Thymus (tissue), 11 donors: ENCODE results near the gene BMP2K. TPM values are rescaled to one million over a fixed set of nuclear protein-coding genes. Genes with fewer than 3 reads are reported as not detected.
"Not testable (repeated sequence)": the region's sequence is repeated elsewhere in the genome, so short reads cannot be mapped to it uniquely, and the experiment has no call there.

Source experiments
- DNase-seq, 9 donors: peaks; one replicate each; pipeline ENCODE4 v3.0.0-alpha.2; 2013; ENCODE audit warnings: low spot score in 9 of 9, low read depth in 6 of 9, missing footprints in 1 of 9
- H3K27ac ChIP-seq, 2 donors: one replicate each; pipeline ENCODE4 v1.5.1; 2013; ENCODE audit warnings: control low read depth in 1 of 2, low read depth in 1 of 2, low read length in 1 of 2, mild to moderate bottlenecking in 1 of 2, moderate library complexity in 1 of 2
- H3K27me3 ChIP-seq, 2 donors: one replicate each; pipeline ENCODE4 v1.5.1; 2013; ENCODE audit warnings: low read length in 1 of 2; ENCODE audit not compliant: control insufficient read depth in 2 of 2, insufficient read depth in 1 of 2
- H3K36me3 ChIP-seq, 2 donors: one replicate each; pipeline ENCODE4 v1.5.1; 2013; ENCODE audit warnings: low read length in 1 of 2, mild to moderate bottlenecking in 1 of 2, moderate library complexity in 1 of 2; ENCODE audit not compliant: control insufficient read depth in 2 of 2, insufficient read depth in 2 of 2
- H3K4me1 ChIP-seq, 2 donors: one replicate each; pipeline ENCODE4 v1.5.1; 2013; ENCODE audit warnings: low read length in 2 of 2; ENCODE audit not compliant: control insufficient read depth in 2 of 2, insufficient read depth in 2 of 2
- H3K4me3 ChIP-seq, 2 donors: one replicate each; pipeline ENCODE4 v1.5.1; 2013; ENCODE audit warnings: low read length in 2 of 2, control low read depth in 1 of 2, mild to moderate bottlenecking in 1 of 2
- H3K9me3 ChIP-seq, 2 donors: one replicate each; pipeline ENCODE4 v1.5.1; 2013; ENCODE audit warnings: low read length in 1 of 2, mild to moderate bottlenecking in 1 of 2; ENCODE audit not compliant: control insufficient read depth in 2 of 2, insufficient read depth in 1 of 2
- WGBS: extraction: QIAGEN DNeasy Blood & Tissue Kit; methylation state at CpG from one replicate; pipeline ENCODE4 v1.1.7; 2013; 5-methylcytosine and 5-hydroxymethylcytosine counted together
- polyA plus RNA-seq: library from polyadenylated mRNA; stranded (reverse); fragments of 200-250 nt; gene quantifications from one replicate; pipeline ENCODE4 v1.2.3, GENCODE V29; 2013
- total RNA-seq: library from RNA; stranded (reverse); fragments of 120-200 nt; gene quantifications from one replicate; pipeline ENCODE4 v1.2.4, GENCODE V29; 2013
- donor health status: healthy.

Gene BMP2K
- total and polyA plus RNA-seq, 2 donors = 34.3 to 36.5 TPM

GRCh38 chr4:78885598-78885997, 109.4 kb downstream of the BMP2K start:
- Histone ChIP-seq H3K4me1 (no peaks in the 10 kb centered on the region), H3K4me3 (no peak overlapping the region), H3K27me3 (no peaks in the 10 kb centered on the region), H3K27ac (no peak overlapping the region), H3K36me3 (peaks cover 0 to 5% of the 10 kb centered on the region in 2 donors), H3K9me3 (no peaks in the 10 kb centered on the region)
- no peak for DNase-seq

DNA sequence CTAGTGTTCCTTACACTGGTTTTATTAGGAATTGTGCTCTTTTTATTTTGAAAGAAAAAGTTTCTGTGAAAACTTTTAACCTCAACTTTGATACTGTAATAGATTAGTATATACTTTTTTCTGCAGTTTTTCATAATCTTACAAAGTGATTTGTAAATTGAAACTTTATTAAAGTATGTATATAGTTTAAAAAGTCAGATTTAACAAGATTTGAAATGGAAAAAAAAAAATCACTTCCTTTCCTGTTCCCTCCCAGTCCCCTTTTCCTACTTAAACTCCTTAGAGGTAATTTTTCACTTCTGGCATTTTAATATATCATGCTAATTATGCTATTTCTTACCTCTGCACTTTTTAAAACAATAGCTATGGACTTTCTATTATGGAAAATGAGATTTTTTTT, 113.8 kb downstream of the BMP2K start:
- H3K36me3 ChIP-seq = peaks cover 0 to 18% of the 10 kb centered on the region in 2 donors
- H3K4me3 ChIP-seq = no peak overlapping the region
- DNase-seq = no peak
- no peaks in the 10 kb centered on the region for H3K4me1 ChIP-seq
- H3K27ac ChIP-seq = no peak overlapping the region
- no peaks in the 10 kb centered on the region for H3K27me3 ChIP-seq
- H3K9me3 ChIP-seq = no peaks in the 10 kb centered on the region

- DNase-seq = no peak
- no peaks in the 10 kb centered on the region for H3K27me3 ChIP-seq
- H3K4me3 ChIP-seq = no peak overlapping the region
- H3K36me3 ChIP-seq = peaks cover 0 to 10% of the 10 kb centered on the region in 2 donors
- H3K9me3 ChIP-seq = no peaks in the 10 kb centered on the region
- no peaks in the 10 kb centered on the region for H3K4me1 ChIP-seq
- H3K27ac ChIP-seq = no peak overlapping the region
These were observed 123.2 kb downstream of the BMP2K start for GRCh38 chr4:78899302-78899701.

DNA sequence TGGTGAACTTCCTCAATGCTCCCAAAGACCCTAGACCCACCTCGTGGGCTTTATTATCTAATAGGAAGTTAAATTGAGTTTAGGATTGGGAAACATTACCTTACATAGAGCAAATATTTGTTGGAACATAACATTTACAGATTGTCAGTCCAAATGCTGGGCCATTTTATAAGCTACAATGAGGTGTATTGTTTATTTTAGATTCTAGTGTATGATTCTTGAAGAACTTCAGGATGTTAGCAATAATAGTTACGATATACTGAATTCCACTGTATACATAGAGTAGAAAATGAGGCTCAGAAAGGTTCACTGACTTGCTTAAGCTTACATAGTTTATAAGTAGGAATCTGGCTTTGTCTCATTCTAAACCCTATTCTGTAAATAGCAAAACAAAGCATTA, 125.7 kb downstream of the BMP2K start:
- no peaks in the 10 kb centered on the region for H3K27me3 ChIP-seq
- WGBS = 97% methylated on average over 2 of the region's 2 CpGs

DNA sequence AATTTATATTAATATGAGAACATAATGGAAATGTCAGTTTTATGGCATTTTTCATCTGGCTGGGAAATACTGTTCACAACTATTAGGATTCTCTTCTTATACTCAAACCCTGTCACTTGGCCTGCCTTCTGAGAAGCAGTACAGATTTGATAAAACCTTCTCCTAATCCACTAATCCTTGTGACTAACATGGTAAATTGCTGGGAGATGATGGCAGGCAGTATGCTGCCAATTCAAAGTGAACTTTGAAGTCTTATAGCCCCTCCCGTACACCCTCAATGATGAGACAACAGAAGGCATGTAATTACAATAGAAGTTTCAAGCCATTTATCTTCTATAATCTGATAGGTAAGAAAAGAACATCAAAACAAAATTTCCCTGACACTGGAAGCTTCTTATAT, 126.1 kb downstream of the BMP2K start:
- H3K4me1 ChIP-seq = no peaks in the 10 kb centered on the region
- no peaks in the 10 kb centered on the region for H3K9me3 ChIP-seq
- no peaks in the 10 kb centered on the region for H3K36me3 ChIP-seq
- H3K27me3 ChIP-seq = no peaks in the 10 kb centered on the region
- no peak overlapping the region for H3K27ac ChIP-seq
- WGBS = 99% methylated on average over 1 of the region's 1 CpG
- DNase-seq = no peak
- H3K4me3 ChIP-seq = no peak overlapping the region

More for the DNA sequence above, 125.7 kb downstream of the BMP2K start:
- H3K4me1 ChIP-seq = no peaks in the 10 kb centered on the region
- no peaks in the 10 kb centered on the region for H3K36me3 ChIP-seq
- no peaks in the 10 kb centered on the region for H3K9me3 ChIP-seq
- no peak overlapping the region for H3K4me3 ChIP-seq
- no peak for DNase-seq
- no peak overlapping the region for H3K27ac ChIP-seq

- no peak for DNase-seq
- Histone ChIP-seq H3K4me3 (no peak overlapping the region), H3K4me1 (no peaks in the 10 kb centered on the region), H3K27ac (no peak overlapping the region), H3K27me3 (no peaks in the 10 kb centered on the region), H3K36me3 (peaks cover 0 to 4% of the 10 kb centered on the region in 2 donors), H3K9me3 (no peaks in the 10 kb centered on the region)
- 100% methylated on average over 1 of the region's 1 CpG for WGBS
These were observed 128.0 kb downstream of the BMP2K start for GRCh38 chr4:78904143-78904542.

DNA sequence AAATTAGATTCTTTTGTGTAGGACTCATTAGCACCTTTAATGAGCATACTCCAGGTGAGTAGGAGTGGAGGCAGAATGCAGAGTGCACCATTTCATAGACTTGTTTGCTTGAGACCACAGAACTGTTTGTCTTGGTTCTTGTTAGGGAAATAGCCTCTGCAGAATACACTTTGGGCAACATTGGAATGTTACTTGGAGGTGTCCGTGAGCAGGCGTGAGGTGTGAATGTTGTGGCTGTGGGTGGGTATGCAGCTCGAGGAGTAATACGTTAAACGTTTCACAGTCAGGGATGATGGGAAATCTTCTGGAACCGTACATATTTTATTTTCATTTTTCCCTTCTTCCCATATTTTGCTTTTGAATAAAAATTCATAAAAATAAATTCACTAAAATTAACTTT, 131.5 kb downstream of the BMP2K start:
- no peaks in the 10 kb centered on the region for H3K27me3 ChIP-seq
- WGBS = 99% methylated on average over 6 of the region's 6 CpGs
- no peak overlapping the region for H3K27ac ChIP-seq
- DNase-seq = no peak
- H3K4me3 ChIP-seq = no peak overlapping the region
- peaks cover 3 to 18% of the 10 kb centered on the region in 2 donors for H3K36me3 ChIP-seq
- no peaks in the 10 kb centered on the region for H3K9me3 ChIP-seq
- no peaks in the 10 kb centered on the region for H3K4me1 ChIP-seq

GRCh38 chr4:78908974-78909373, 132.8 kb downstream of the BMP2K start:
- not testable (repeated sequence) for DNase-seq, H3K27me3 ChIP-seq, H3K4me3 ChIP-seq, H3K27ac ChIP-seq, H3K4me1 ChIP-seq, H3K9me3 ChIP-seq
- peaks cover 3 to 18% of the 10 kb centered on the region in 2 donors for H3K36me3 ChIP-seq
- WGBS = 98% methylated on average over 6 of the region's 6 CpGs

GRCh38 chr4:78910612-78911011, 134.5 kb downstream of the BMP2K start:
- no peak for DNase-seq
- H3K27me3 ChIP-seq = no peaks in the 10 kb centered on the region
- WGBS = 98% methylated on average over 2 of the region's 2 CpGs
- H3K4me3 ChIP-seq = no peak overlapping the region
- no peaks in the 10 kb centered on the region for H3K9me3 ChIP-seq
- no peak overlapping the region for H3K27ac ChIP-seq
- H3K4me1 ChIP-seq = no peaks in the 10 kb centered on the region
- peaks cover 3 to 22% of the 10 kb centered on the region in 2 donors for H3K36me3 ChIP-seq

DNA sequence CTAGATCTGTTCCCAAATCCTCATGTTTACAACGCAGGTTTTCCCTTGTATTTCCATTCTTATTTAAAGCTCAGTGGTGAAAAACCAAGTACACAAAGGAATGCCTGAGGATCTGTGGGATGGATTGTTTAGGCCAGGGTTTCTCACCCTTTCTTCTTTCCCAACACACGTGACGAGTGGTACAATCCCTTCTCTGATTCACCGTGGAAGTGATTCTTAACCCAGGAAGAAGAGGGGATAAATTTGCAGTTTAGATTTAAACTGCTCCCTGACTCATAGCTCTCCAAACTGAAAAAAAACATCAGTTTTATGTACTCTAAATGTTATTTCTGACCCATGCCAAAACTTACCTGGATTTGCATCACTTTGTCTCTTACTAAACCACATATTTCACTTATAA, 146.1 kb downstream of the BMP2K start:
- Histone ChIP-seq H3K27ac (no peak overlapping the region), H3K4me3 (no peak overlapping the region), H3K36me3 (peaks cover 7 to 20% of the 10 kb centered on the region in 2 donors), H3K4me1 (no peaks in the 10 kb centered on the region), H3K27me3 (no peaks in the 10 kb centered on the region), H3K9me3 (no peaks in the 10 kb centered on the region)
- WGBS = 98% methylated on average over 4 of the region's 4 CpGs
- no peak for DNase-seq
